Adipocyte (in vitro differentiated cells): ENCODE data around the gene PCSK5.
"Not testable (repeated sequence)": the region's sequence is repeated elsewhere in the genome, so short reads cannot be mapped to it uniquely, and the experiment has no call there.

Source experiments
- DNase-seq: peaks from one replicate; pipeline ENCODE4 v3.0.0-alpha.2; 2015; ENCODE audit warnings: low read depth
- H3K27me3 ChIP-seq: replicated peaks from 2 replicates; pipeline ENCODE4 v1.7.0; 2013; ENCODE audit warnings: mild to moderate bottlenecking, low read length, moderate library complexity; ENCODE audit not compliant: control insufficient read depth, insufficient read depth
- H3K36me3 ChIP-seq: 2 replicates; pipeline ENCODE4 v1.7.0; 2013; ENCODE audit warnings: low read length, mild to moderate bottlenecking, moderate library complexity; ENCODE audit not compliant: control insufficient read depth, insufficient read depth, severe bottlenecking
- H3K4me1 ChIP-seq: 2 replicates; pipeline ENCODE4 v1.7.0; 2013; ENCODE audit warnings: mild to moderate bottlenecking, low read length, moderate library complexity; ENCODE audit not compliant: control insufficient read depth, insufficient read depth
- H3K4me3 ChIP-seq: 2 replicates; pipeline ENCODE4 v1.7.0; 2013; ENCODE audit warnings: mild to moderate bottlenecking, low read length, moderate library complexity
- H3K9ac ChIP-seq: 2 replicates; pipeline ENCODE4 v1.7.0; 2013; ENCODE audit warnings: mild to moderate bottlenecking, low read length, moderate library complexity
- H3K9me3 ChIP-seq: 2 replicates; pipeline ENCODE4 v1.7.0; 2013; ENCODE audit warnings: mild to moderate bottlenecking, low read length, moderate library complexity; ENCODE audit not compliant: control insufficient read depth

Gene PCSK5

GRCh38 chr9:76321195-76321828, 430.8 kb downstream of the PCSK5 start:
- H3K4me3 ChIP-seq: no peak overlapping the region
- H3K9ac ChIP-seq: no peak overlapping the region
- peak; percentile 66 for DNase-seq
- no peaks in the 10 kb centered on the region for H3K9me3 ChIP-seq
- H3K36me3 ChIP-seq: no peaks in the 10 kb centered on the region
- H3K4me1 ChIP-seq: no peaks in the 10 kb centered on the region
- H3K27me3 ChIP-seq: peaks cover 3% of the 10 kb centered on the region

GRCh38 chr9:76322810-76323209, 432.3 kb downstream of the PCSK5 start:
- Histone ChIP-seq H3K4me1 (no peaks in the 10 kb centered on the region), H3K9me3 (no peaks in the 10 kb centered on the region)

GRCh38 chr9:76323490-76323889, 433.0 kb downstream of the PCSK5 start:
- Histone ChIP-seq H3K4me3 (no peak overlapping the region), H3K9ac (no peak overlapping the region), H3K27me3 (peaks cover 3% of the 10 kb centered on the region), H3K9me3 (no peaks in the 10 kb centered on the region), H3K36me3 (no peaks in the 10 kb centered on the region), H3K4me1 (no peaks in the 10 kb centered on the region)
- DNase-seq: no peak

More at GRCh38 chr9:76322810-76323209, 432.3 kb downstream of the PCSK5 start:
- Histone ChIP-seq H3K36me3 (no peaks in the 10 kb centered on the region), H3K4me3 (no peak overlapping the region), H3K27me3 (peaks cover 3% of the 10 kb centered on the region), H3K9ac (no peak overlapping the region)
- no peak for DNase-seq

- H3K36me3 ChIP-seq, DNase-seq, H3K9ac ChIP-seq, H3K4me1 ChIP-seq, H3K9me3 ChIP-seq, H3K27me3 ChIP-seq, H3K4me3 ChIP-seq: not testable (repeated sequence)
These were observed 433.6 kb downstream of the PCSK5 start for GRCh38 chr9:76324030-76324429.

- no peak for DNase-seq
- no peak overlapping the region for H3K4me3 ChIP-seq
- no peak overlapping the region for H3K9ac ChIP-seq
- H3K27me3 ChIP-seq: peaks cover 28% of the 10 kb centered on the region
- no peaks in the 10 kb centered on the region for H3K9me3 ChIP-seq
- H3K36me3 ChIP-seq: no peaks in the 10 kb centered on the region
- H3K4me1 ChIP-seq: no peaks in the 10 kb centered on the region
These were observed 439.6 kb downstream of the PCSK5 start for GRCh38 chr9:76330034-76330433.

- H3K27me3 ChIP-seq: peaks cover 31% of the 10 kb centered on the region
- no peaks in the 10 kb centered on the region for H3K36me3 ChIP-seq
- H3K4me1 ChIP-seq: no peaks in the 10 kb centered on the region
- H3K4me3 ChIP-seq: no peak overlapping the region
- H3K9me3 ChIP-seq: no peaks in the 10 kb centered on the region
- H3K9ac ChIP-seq: no peak overlapping the region
- DNase-seq: no peak
These were observed 442.9 kb downstream of the PCSK5 start for GRCh38 chr9:76333388-76333787.

GRCh38 chr9:76333964-76334363, 443.5 kb downstream of the PCSK5 start:
- no peaks in the 10 kb centered on the region for H3K4me1 ChIP-seq
- DNase-seq: no peak
- no peak overlapping the region for H3K9ac ChIP-seq
- no peaks in the 10 kb centered on the region for H3K36me3 ChIP-seq
- peaks cover 31% of the 10 kb centered on the region for H3K27me3 ChIP-seq
- no peak overlapping the region for H3K4me3 ChIP-seq
- no peaks in the 10 kb centered on the region for H3K9me3 ChIP-seq

GRCh38 chr9:76336027-76336426, 445.6 kb downstream of the PCSK5 start:
- no peaks in the 10 kb centered on the region for H3K36me3 ChIP-seq
- H3K4me1 ChIP-seq: no peaks in the 10 kb centered on the region
- peaks cover 28% of the 10 kb centered on the region for H3K27me3 ChIP-seq
- H3K4me3 ChIP-seq: no peak overlapping the region
- no peak overlapping the region for H3K9ac ChIP-seq
- no peak for DNase-seq
- H3K9me3 ChIP-seq: no peaks in the 10 kb centered on the region

- H3K9me3 ChIP-seq: peaks cover under 1% of the 10 kb centered on the region
- peaks cover 13% of the 10 kb centered on the region for H3K27me3 ChIP-seq
- H3K4me1 ChIP-seq: no peaks in the 10 kb centered on the region
- DNase-seq: no peak
- H3K4me3 ChIP-seq: no peak overlapping the region
- H3K9ac ChIP-seq: no peak overlapping the region
- H3K36me3 ChIP-seq: no peaks in the 10 kb centered on the region
These were observed 447.9 kb downstream of the PCSK5 start for GRCh38 chr9:76338418-76338817.

GRCh38 chr9:76341616-76342015, 451.1 kb downstream of the PCSK5 start:
- H3K9me3 ChIP-seq: peaks cover 9% of the 10 kb centered on the region
- H3K4me3 ChIP-seq: no peak overlapping the region
- H3K9ac ChIP-seq: no peak overlapping the region
- no peaks in the 10 kb centered on the region for H3K4me1 ChIP-seq
- no peak for DNase-seq
- H3K27me3 ChIP-seq: no peaks in the 10 kb centered on the region
- no peaks in the 10 kb centered on the region for H3K36me3 ChIP-seq

- Histone ChIP-seq H3K4me1 (no peaks in the 10 kb centered on the region), H3K4me3 (no peak overlapping the region), H3K9me3 (peaks cover 9% of the 10 kb centered on the region), H3K36me3 (no peaks in the 10 kb centered on the region), H3K27me3 (no peaks in the 10 kb centered on the region), H3K9ac (no peak overlapping the region)
- DNase-seq: no peak
These were observed 451.7 kb downstream of the PCSK5 start for GRCh38 chr9:76342201-76342600.

GRCh38 chr9:76342858-76343257, 452.4 kb downstream of the PCSK5 start:
- Histone ChIP-seq H3K27me3 (no peaks in the 10 kb centered on the region), H3K9me3 (peaks cover 9% of the 10 kb centered on the region), H3K9ac (no peak overlapping the region), H3K36me3 (no peaks in the 10 kb centered on the region), H3K4me1 (no peaks in the 10 kb centered on the region), H3K4me3 (no peak overlapping the region)
- DNase-seq: no peak
